ENCODE data around the gene TMEM43. TPM values are rescaled to one million over a fixed set of nuclear protein-coding genes. Genes with fewer than 3 reads are reported as not detected.
A peak's percentile ranks its signal among the peaks of the same experiment; 100 is the strongest.

The TMEM43 gene
- total and polyA plus RNA-seq, 7 experiments from 2014 or later: 30.1 to 55.8 (median 50.3) TPM

- Mint-ChIP-seq H3K4me3 (no peak overlapping the region), H3K9me3 (peaks cover 0 to 3% (median 0%) of the 10 kb centered on the region in 11 donors), H3K36me3 (peaks cover 23 to 58% (median 25%) of the 10 kb centered on the region in 5 donors), H3K27ac (peak overlapping the region in 4 of 9 donors; percentile 0 to 59 (median 6)), H3K4me1 (peaks cover 6 to 32% (median 26%) of the 10 kb centered on the region in 7 donors), H3K27me3 (no peaks in the 10 kb centered on the region)
- ChIA-PET POLR2A (interaction anchor here (0.8 to 3.6 kb wide), 2 partner anchors 19 to 25 kb away, joined by 3 to 10 read pairs; partner anchors contain the start of genes LSM3 and XPC), CTCF (no interaction called here)
- Histone ChIP-seq H3K27ac (ENCODE audit: low read depth, low read length) (no peak overlapping the region), H3K27me3 (ENCODE audit: control insufficient read depth in 2 of 2, insufficient read depth in 2 of 2, low read length in 2 of 2) (no peaks in the 10 kb centered on the region), H3K36me3 (ENCODE audit: control insufficient read depth in 2 of 3, insufficient read depth in 3 of 3, low read length in 3 of 3) (peaks cover 13 to 80% (median 32%) of the 10 kb centered on the region in 3 experiments), H3K4me3 (ENCODE audit: low read length) (no peak overlapping the region), H3K4me1 (ENCODE audit: control insufficient read depth in 2 of 2, insufficient read depth in 2 of 2, low read length in 2 of 2) (no peaks in the 10 kb centered on the region), H3K9me3 (ENCODE audit: control insufficient read depth in 2 of 3, low read length in 3 of 3) (no peaks in the 10 kb centered on the region)
- intact Hi-C loops (cut with micrococcal nuclease): loop anchor here in 1 of 2 donors (2.0 kb wide), 1 partner anchor 21 kb away; no protein-coding TSS in a partner anchor
- DNase-seq (no peak), ATAC-seq (no peak)
Measured at GRCh38 chr3:14153663-14154062, 28.8 kb downstream of the TMEM43 start.

GRCh38 chr3:14154276-14154675 lies 29.4 kb downstream of the TMEM43 start:
- ATAC-seq (no peak), DNase-seq (no peak)
- POLR2A ChIA-PET: interaction anchor here (3.6 kb wide), 1 partner anchor 25 kb away, joined by 10 read pairs; the partner anchor contains the start of genes LSM3 and XPC
- peak overlapping the region in 4 of 9 donors; percentile 2 to 51 (median 18) for H3K27ac Mint-ChIP-seq
- CTCF ChIA-PET: no interaction called here
- H3K36me3 Mint-ChIP-seq: peaks cover 30 to 64% (median 31%) of the 10 kb centered on the region in 5 donors
- H3K4me3 Mint-ChIP-seq: no peak overlapping the region
- H3K4me1 Mint-ChIP-seq: peaks cover 6 to 36% (median 26%) of the 10 kb centered on the region in 7 donors
- Histone ChIP-seq H3K9me3 (ENCODE audit: control insufficient read depth in 2 of 3, low read length in 3 of 3) (no peaks in the 10 kb centered on the region), H3K27ac (ENCODE audit: low read depth, low read length) (no peak overlapping the region), H3K4me1 (ENCODE audit: control insufficient read depth in 2 of 2, insufficient read depth in 2 of 2, low read length in 2 of 2) (no peaks in the 10 kb centered on the region), H3K27me3 (ENCODE audit: control insufficient read depth in 2 of 2, insufficient read depth in 2 of 2, low read length in 2 of 2) (no peaks in the 10 kb centered on the region), H3K36me3 (ENCODE audit: control insufficient read depth in 2 of 3, insufficient read depth in 3 of 3, low read length in 3 of 3) (peaks cover 19 to 86% (median 38%) of the 10 kb centered on the region in 3 experiments), H3K4me3 (ENCODE audit: low read length) (no peak overlapping the region)
- H3K9me3 Mint-ChIP-seq: peaks cover 0 to 3% (median 0%) of the 10 kb centered on the region in 11 donors
- intact Hi-C loops (cut with micrococcal nuclease): no loop called here
- H3K27me3 Mint-ChIP-seq: no peaks in the 10 kb centered on the region

GRCh38 chr3:14154895-14155440 lies 30.1 kb downstream of the TMEM43 start:
- no peak overlapping the region for H3K4me3 Mint-ChIP-seq
- ATAC-seq: no peak
- POLR2A ChIA-PET: interaction anchor here (1.5 to 3.6 kb wide), 2 partner anchors 10 to 24 kb away, joined by 5 to 10 read pairs; partner anchors contain the start of genes LSM3 and XPC

GRCh38 chr3:14156201-14156600 lies 31.3 kb downstream of the TMEM43 start:
- intact Hi-C loops (cut with micrococcal nuclease): no loop called here
- Histone ChIP-seq H3K27me3 (ENCODE audit: control insufficient read depth in 2 of 2, insufficient read depth in 2 of 2, low read length in 2 of 2) (no peaks in the 10 kb centered on the region), H3K36me3 (ENCODE audit: control insufficient read depth in 2 of 3, insufficient read depth in 3 of 3, low read length in 3 of 3) (peaks cover 36 to 94% (median 52%) of the 10 kb centered on the region in 3 experiments), H3K4me1 (ENCODE audit: control insufficient read depth in 2 of 2, insufficient read depth in 2 of 2, low read length in 2 of 2) (no peaks in the 10 kb centered on the region), H3K27ac (ENCODE audit: low read depth, low read length) (no peak overlapping the region), H3K9me3 (ENCODE audit: control insufficient read depth in 2 of 3, low read length in 3 of 3) (peaks cover 0 to 5% (median 0%) of the 10 kb centered on the region in 3 experiments), H3K4me3 (ENCODE audit: low read length) (no peak overlapping the region)
- ChIA-PET POLR2A (interaction anchor here (1.5 to 3.6 kb wide), 2 partner anchors 11 to 23 kb away, joined by 5 to 10 read pairs; partner anchors contain the start of genes LSM3 and XPC), CTCF (no interaction called here)
- H3K4me3 Mint-ChIP-seq: peak overlapping the region in 1 of 10 donors; percentile 18
- H3K9me3 Mint-ChIP-seq: peaks cover 0 to 8% (median 4%) of the 10 kb centered on the region in 11 donors
- no peaks in the 10 kb centered on the region for H3K27me3 Mint-ChIP-seq
- no peak for DNase-seq
- peaks cover 6 to 36% (median 26%) of the 10 kb centered on the region in 7 donors for H3K4me1 Mint-ChIP-seq
- ATAC-seq: no peak
- peak overlapping the region in 6 of 9 donors; percentile 4 to 73 (median 58) for H3K27ac Mint-ChIP-seq
- H3K36me3 Mint-ChIP-seq: peaks cover 37 to 70% (median 44%) of the 10 kb centered on the region in 5 donors

More at GRCh38 chr3:14154895-14155440, 30.1 kb downstream of the TMEM43 start:
- Histone ChIP-seq H3K36me3 (ENCODE audit: control insufficient read depth in 2 of 3, insufficient read depth in 3 of 3, low read length in 3 of 3) (peaks cover 24 to 90% (median 42%) of the 10 kb centered on the region in 3 experiments), H3K4me1 (ENCODE audit: control insufficient read depth in 2 of 2, insufficient read depth in 2 of 2, low read length in 2 of 2) (no peaks in the 10 kb centered on the region), H3K27ac (ENCODE audit: low read depth, low read length) (no peak overlapping the region), H3K9me3 (ENCODE audit: control insufficient read depth in 2 of 3, low read length in 3 of 3) (no peaks in the 10 kb centered on the region), H3K4me3 (ENCODE audit: low read length) (no peak overlapping the region), H3K27me3 (ENCODE audit: control insufficient read depth in 2 of 2, insufficient read depth in 2 of 2, low read length in 2 of 2) (no peaks in the 10 kb centered on the region)
- intact Hi-C loops (cut with micrococcal nuclease): no loop called here
- peaks cover 0 to 3% (median 0%) of the 10 kb centered on the region in 11 donors for H3K9me3 Mint-ChIP-seq
- CTCF ChIA-PET: no interaction called here
- no peaks in the 10 kb centered on the region for H3K27me3 Mint-ChIP-seq
- H3K4me1 Mint-ChIP-seq: peaks cover 6 to 36% (median 26%) of the 10 kb centered on the region in 7 donors
- peaks cover 30 to 69% (median 33%) of the 10 kb centered on the region in 5 donors for H3K36me3 Mint-ChIP-seq
- peak overlapping the region in 4 of 9 donors; percentile 51 to 73 (median 57) for H3K27ac Mint-ChIP-seq
- DNase-seq: peak in 1 of 9 donors; percentile 15

GRCh38 chr3:14156843-14157561 lies 32.1 kb downstream of the TMEM43 start:
- H3K4me3 Mint-ChIP-seq: no peak overlapping the region
- intact Hi-C loops (cut with micrococcal nuclease): no loop called here
- POLR2A ChIA-PET: interaction anchor here (0.8 to 3.6 kb wide), 2 partner anchors 16 to 22 kb away, joined by 3 to 10 read pairs; partner anchors contain the start of genes LSM3 and XPC
- Histone ChIP-seq H3K27me3 (ENCODE audit: control insufficient read depth in 2 of 2, insufficient read depth in 2 of 2, low read length in 2 of 2) (no peaks in the 10 kb centered on the region), H3K36me3 (ENCODE audit: control insufficient read depth in 2 of 3, insufficient read depth in 3 of 3, low read length in 3 of 3) (peaks cover 43 to 94% (median 53%) of the 10 kb centered on the region in 3 experiments), H3K9me3 (ENCODE audit: control insufficient read depth in 2 of 3, low read length in 3 of 3) (peaks cover 0 to 8% (median 0%) of the 10 kb centered on the region in 3 experiments), H3K27ac (ENCODE audit: low read depth, low read length) (no peak overlapping the region), H3K4me3 (ENCODE audit: low read length) (no peak overlapping the region), H3K4me1 (ENCODE audit: control insufficient read depth in 2 of 2, insufficient read depth in 2 of 2, low read length in 2 of 2) (no peaks in the 10 kb centered on the region)
- peaks cover 44 to 78% (median 52%) of the 10 kb centered on the region in 5 donors for H3K36me3 Mint-ChIP-seq
- H3K27ac Mint-ChIP-seq: peak overlapping the region in 4 of 9 donors; percentile 28 to 52 (median 38)
- no peaks in the 10 kb centered on the region for H3K27me3 Mint-ChIP-seq
- no peak for ATAC-seq
- CTCF ChIA-PET: no interaction called here
- H3K4me1 Mint-ChIP-seq: peaks cover 6 to 36% (median 26%) of the 10 kb centered on the region in 7 donors
- peaks cover 0 to 15% (median 9%) of the 10 kb centered on the region in 11 donors for H3K9me3 Mint-ChIP-seq
- no peak for DNase-seq

GRCh38 chr3:14157951-14158350 lies 33.1 kb downstream of the TMEM43 start:
- H3K27ac ChIP-seq (ENCODE audit: low read depth, low read length): no peak overlapping the region
- Mint-ChIP-seq H3K27ac (peak overlapping the region in 2 of 9 donors; percentile 5 to 26), H3K27me3 (no peaks in the 10 kb centered on the region), H3K4me1 (peaks cover 6 to 36% (median 26%) of the 10 kb centered on the region in 7 donors), H3K36me3 (peaks cover 52 to 80% (median 61%) of the 10 kb centered on the region in 5 donors), H3K4me3 (no peak overlapping the region), H3K9me3 (peaks cover 0 to 20% (median 12%) of the 10 kb centered on the region in 11 donors)
- no peaks in the 10 kb centered on the region for H3K4me1 ChIP-seq (ENCODE audit: control insufficient read depth in 2 of 2, insufficient read depth in 2 of 2, low read length in 2 of 2)
- CTCF ChIA-PET: no interaction called here
- H3K4me3 ChIP-seq (ENCODE audit: low read length): no peak overlapping the region
- no peak for ATAC-seq
- intact Hi-C loops (cut with micrococcal nuclease): no loop called here
- DNase-seq: no peak
- no peaks in the 10 kb centered on the region for H3K27me3 ChIP-seq (ENCODE audit: control insufficient read depth in 2 of 2, insufficient read depth in 2 of 2, low read length in 2 of 2)
- peaks cover 47 to 94% (median 59%) of the 10 kb centered on the region in 3 experiments for H3K36me3 ChIP-seq (ENCODE audit: control insufficient read depth in 2 of 3, insufficient read depth in 3 of 3, low read length in 3 of 3)
- POLR2A ChIA-PET: interaction anchor here (0.6 to 2.1 kb wide), 3 partner anchors 13 to 32 kb away, joined by 3 to 5 read pairs (median 5); partner anchors contain the start of genes LSM3, TMEM43 and XPC
- peaks cover 0 to 13% (median 0%) of the 10 kb centered on the region in 3 experiments for H3K9me3 ChIP-seq (ENCODE audit: control insufficient read depth in 2 of 3, low read length in 3 of 3)
